IgD-negative memory B cell (primary cell): ENCODE results near the gene UBE3A. TPM values are rescaled to one million over a fixed set of nuclear protein-coding genes. Genes with fewer than 3 reads are reported as not detected.

Experiments
- H3K27ac Mint-ChIP-seq, 3 donors: one replicate each; pipeline ENCODE4 v1.8.0; 2020 to 2022; ENCODE audit warnings: mild to moderate bottlenecking in 3 of 3, mixed read lengths in 3 of 3, moderate library complexity in 1 of 3
- H3K27me3 Mint-ChIP-seq: one replicate; pipeline ENCODE4 v1.8.0; 2021; ENCODE audit warnings: mixed read lengths
- H3K36me3 Mint-ChIP-seq: one replicate; pipeline ENCODE4 v1.8.0; 2020; ENCODE audit warnings: mild to moderate bottlenecking, mixed read lengths
- H3K4me1 Mint-ChIP-seq, 3 donors: one replicate each; pipeline ENCODE4 v1.8.0; 2020 to 2022; ENCODE audit warnings: mixed read lengths in 3 of 3, mild to moderate bottlenecking in 1 of 3
- H3K4me3 Mint-ChIP-seq, 4 donors: one replicate each; pipeline ENCODE4 v1.8.0; 2020 to 2022; ENCODE audit warnings: mild to moderate bottlenecking in 4 of 4, mixed read lengths in 4 of 4, moderate library complexity in 3 of 4
- H3K9me3 Mint-ChIP-seq, 3 donors: one replicate each; pipeline ENCODE4 v1.8.0; 2020 to 2021; ENCODE audit warnings: mixed read lengths in 3 of 3, mild to moderate bottlenecking in 1 of 3
- polyA plus RNA-seq: library from polyadenylated mRNA; unstranded; fragments of 300-500 nt; fragmentation: Illumina TruSeq; gene quantifications from one replicate; pipeline ENCODE4 v1.2.3, GENCODE V29; 2021

The UBE3A gene
- polyA plus RNA-seq, 1 donor from 2014 or later: 102 TPM

DNA sequence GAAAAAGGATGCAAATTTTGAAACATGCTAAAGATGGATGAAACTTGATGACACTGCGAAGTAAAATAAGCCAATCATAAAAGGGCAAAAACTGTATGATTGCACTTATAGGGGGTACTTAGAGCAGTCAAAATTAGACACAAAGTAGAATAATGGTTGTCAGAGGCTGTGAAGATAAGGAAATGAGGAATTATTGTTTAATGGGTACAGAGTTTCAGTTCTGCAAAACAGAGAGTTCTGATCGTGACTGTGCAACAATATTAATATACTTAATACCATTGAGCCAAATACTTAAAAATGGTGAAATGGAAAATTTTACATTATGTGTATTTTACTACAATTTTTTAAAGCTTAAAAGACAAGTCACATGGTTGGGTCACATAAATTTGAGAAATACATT lies 35.1 kb downstream of the UBE3A start:
- Mint-ChIP-seq H3K9me3 (peaks cover 0 to 11% (median 2%) of the 10 kb centered on the region in 3 donors), H3K4me1 (peaks cover 46 to 58% (median 51%) of the 10 kb centered on the region in 3 donors), H3K36me3 (peaks cover 22% of the 10 kb centered on the region), H3K27ac (peak overlapping the region in 1 of 3 donors; percentile 61), H3K27me3 (no peaks in the 10 kb centered on the region), H3K4me3 (peak overlapping the region in 1 of 4 donors; percentile 44)

GRCh38 chr15:25402342-25402741 lies 36.5 kb downstream of the UBE3A start:
- Mint-ChIP-seq H3K27ac (no peak overlapping the region), H3K9me3 (peaks cover 0 to 11% (median 2%) of the 10 kb centered on the region in 3 donors), H3K36me3 (peaks cover 27% of the 10 kb centered on the region), H3K4me1 (peaks cover 42 to 60% (median 48%) of the 10 kb centered on the region in 3 donors), H3K4me3 (peak overlapping the region in 1 of 4 donors; percentile 24), H3K27me3 (no peaks in the 10 kb centered on the region)

DNA sequence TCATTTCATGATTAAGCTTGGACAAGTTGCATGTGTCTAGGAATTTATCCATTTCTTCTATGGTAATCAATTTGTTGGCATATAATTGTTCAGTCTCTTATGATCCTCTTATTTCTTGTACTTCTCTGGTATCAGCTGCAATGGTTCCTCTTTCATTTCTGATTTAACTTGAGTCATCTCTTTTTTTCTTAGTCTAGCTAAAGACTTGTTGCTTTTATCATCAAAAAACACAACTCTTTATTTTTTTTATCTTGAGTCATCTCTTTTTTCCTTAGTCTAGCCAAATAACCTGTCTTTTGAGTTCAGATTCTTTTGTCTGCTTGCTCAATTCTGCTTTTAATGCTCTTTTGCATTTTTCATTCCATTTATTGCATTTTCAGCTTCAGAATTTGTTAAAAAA lies 37.3 kb downstream of the UBE3A start:
- H3K4me3 Mint-ChIP-seq: no peak overlapping the region
- H3K4me1 Mint-ChIP-seq: peaks cover 35 to 54% (median 41%) of the 10 kb centered on the region in 3 donors
- H3K27me3 Mint-ChIP-seq: no peaks in the 10 kb centered on the region
- H3K9me3 Mint-ChIP-seq: peaks cover 0 to 11% (median 2%) of the 10 kb centered on the region in 3 donors
- no peak overlapping the region for H3K27ac Mint-ChIP-seq
- peaks cover 27% of the 10 kb centered on the region for H3K36me3 Mint-ChIP-seq

- Mint-ChIP-seq H3K36me3 (peaks cover 15% of the 10 kb centered on the region), H3K27ac (peak overlapping the region in 2 of 3 donors; percentile 3 to 73), H3K4me3 (no peak overlapping the region), H3K9me3 (no peaks in the 10 kb centered on the region), H3K4me1 (peaks cover 13 to 23% (median 13%) of the 10 kb centered on the region in 3 donors), H3K27me3 (no peaks in the 10 kb centered on the region)
Measured at GRCh38 chr15:25397100-25397499, 41.7 kb downstream of the UBE3A start.

- Mint-ChIP-seq H3K4me1 (peaks cover 5 to 14% (median 6%) of the 10 kb centered on the region in 3 donors), H3K9me3 (no peaks in the 10 kb centered on the region), H3K27me3 (no peaks in the 10 kb centered on the region), H3K4me3 (no peak overlapping the region), H3K36me3 (peaks cover 11% of the 10 kb centered on the region), H3K27ac (no peak overlapping the region)
Measured at GRCh38 chr15:25394898-25395297, 43.9 kb downstream of the UBE3A start.

- Mint-ChIP-seq H3K9me3 (peaks cover 0 to 5% (median 0%) of the 10 kb centered on the region in 3 donors), H3K27me3 (no peaks in the 10 kb centered on the region), H3K4me3 (no peak overlapping the region), H3K4me1 (peaks cover 9 to 20% (median 12%) of the 10 kb centered on the region in 3 donors), H3K27ac (no peak overlapping the region), H3K36me3 (peaks cover 6% of the 10 kb centered on the region)
Measured at GRCh38 chr15:25392806-25393205, 46.0 kb downstream of the UBE3A start.

DNA sequence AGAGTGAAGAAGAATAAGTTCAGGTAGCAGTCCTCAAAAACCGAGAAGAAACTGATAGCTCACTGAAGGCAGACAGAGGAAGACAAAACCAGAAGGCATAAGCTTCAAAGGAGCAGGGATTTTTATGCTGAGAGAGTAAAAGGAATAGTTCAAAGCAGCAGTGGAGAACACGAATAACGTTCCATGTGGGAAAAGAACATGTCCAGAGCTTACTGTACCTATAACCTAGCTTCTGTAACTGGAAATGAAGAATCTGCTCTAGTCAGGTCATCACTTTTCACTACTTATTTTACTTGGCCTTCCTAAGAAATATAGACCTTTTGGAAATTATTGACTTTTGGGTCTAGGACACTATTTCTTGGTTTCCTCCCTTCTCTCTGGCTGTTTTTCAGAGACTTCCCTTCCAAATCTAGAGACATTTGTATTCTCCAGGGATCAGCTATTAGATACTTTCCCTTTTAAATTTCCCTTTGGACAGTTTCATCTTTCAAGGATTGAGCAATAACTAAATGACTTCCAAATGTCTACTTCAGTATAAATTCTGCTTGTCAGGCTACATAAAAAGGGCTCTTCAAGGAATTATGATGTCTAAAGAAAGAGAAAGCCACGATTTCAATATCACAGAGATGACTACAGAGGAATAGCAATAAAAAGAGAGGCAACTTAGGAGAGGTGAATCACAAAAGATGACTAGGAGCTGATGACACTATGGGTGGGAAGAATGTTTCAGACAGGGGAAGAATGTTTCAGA lies 46.7 kb downstream of the UBE3A start:
- H3K36me3 Mint-ChIP-seq: peaks cover 10% of the 10 kb centered on the region
- H3K4me3 Mint-ChIP-seq: no peak overlapping the region
- no peak overlapping the region for H3K27ac Mint-ChIP-seq
- peaks cover 6 to 14% (median 10%) of the 10 kb centered on the region in 3 donors for H3K4me1 Mint-ChIP-seq
- no peaks in the 10 kb centered on the region for H3K27me3 Mint-ChIP-seq
- peaks cover 0 to 6% (median 0%) of the 10 kb centered on the region in 3 donors for H3K9me3 Mint-ChIP-seq

DNA sequence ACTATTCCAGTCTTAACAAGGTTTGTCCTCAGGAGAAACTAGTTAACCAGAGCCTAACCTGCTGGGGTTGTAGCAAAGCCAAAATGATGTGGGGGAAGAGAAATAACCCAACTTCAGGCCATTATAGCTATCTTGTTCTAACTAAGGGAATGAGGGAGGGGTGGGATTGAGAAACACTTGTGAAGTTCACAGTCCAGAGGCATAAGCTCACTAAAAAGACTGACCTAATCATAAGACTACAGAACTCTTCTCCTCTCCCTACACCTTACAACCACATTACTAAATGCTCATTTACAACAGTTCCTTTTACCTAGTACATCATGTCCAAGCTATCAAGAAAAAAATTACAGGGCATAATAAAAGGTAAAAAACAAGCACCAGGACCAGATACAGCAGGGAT lies 52.8 kb downstream of the UBE3A start:
- Mint-ChIP-seq H3K4me3 (no peak overlapping the region), H3K4me1 (peaks cover 9 to 34% (median 19%) of the 10 kb centered on the region in 3 donors)

DNA sequence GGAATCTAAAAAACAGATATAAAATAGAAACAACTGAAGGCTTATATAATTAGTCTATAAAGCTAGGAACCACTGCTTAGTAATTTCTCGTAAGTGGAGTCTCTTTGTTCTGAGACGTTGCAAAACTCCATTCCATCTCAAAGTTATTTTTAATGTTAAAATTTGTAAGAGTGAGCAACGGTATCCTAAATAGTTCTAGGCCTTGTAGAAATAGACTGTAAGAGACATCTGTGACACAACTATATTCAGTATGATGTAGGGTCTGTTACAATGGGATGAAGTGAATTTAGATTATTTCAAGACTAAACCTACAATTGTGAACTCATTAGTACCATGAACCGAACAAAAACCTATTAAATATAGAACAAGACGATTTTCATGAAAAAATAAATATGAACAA lies 57.2 kb downstream of the UBE3A start:
- Mint-ChIP-seq H3K27ac (peak overlapping the region in 1 of 3 donors; percentile 44), H3K9me3 (peaks cover 2 to 4% (median 4%) of the 10 kb centered on the region in 3 donors), H3K27me3 (no peaks in the 10 kb centered on the region), H3K4me3 (no peak overlapping the region), H3K36me3 (peaks cover 19% of the 10 kb centered on the region), H3K4me1 (peaks cover 9 to 31% (median 14%) of the 10 kb centered on the region in 3 donors)

More for the DNA sequence above, 52.8 kb downstream of the UBE3A start:
- Mint-ChIP-seq H3K9me3 (peaks cover 2 to 10% (median 4%) of the 10 kb centered on the region in 3 donors), H3K27ac (no peak overlapping the region), H3K36me3 (peaks cover 28% of the 10 kb centered on the region), H3K27me3 (no peaks in the 10 kb centered on the region)

GRCh38 chr15:25378501-25378901 lies 60.3 kb downstream of the UBE3A start:
- no peaks in the 10 kb centered on the region for H3K27me3 Mint-ChIP-seq

DNA sequence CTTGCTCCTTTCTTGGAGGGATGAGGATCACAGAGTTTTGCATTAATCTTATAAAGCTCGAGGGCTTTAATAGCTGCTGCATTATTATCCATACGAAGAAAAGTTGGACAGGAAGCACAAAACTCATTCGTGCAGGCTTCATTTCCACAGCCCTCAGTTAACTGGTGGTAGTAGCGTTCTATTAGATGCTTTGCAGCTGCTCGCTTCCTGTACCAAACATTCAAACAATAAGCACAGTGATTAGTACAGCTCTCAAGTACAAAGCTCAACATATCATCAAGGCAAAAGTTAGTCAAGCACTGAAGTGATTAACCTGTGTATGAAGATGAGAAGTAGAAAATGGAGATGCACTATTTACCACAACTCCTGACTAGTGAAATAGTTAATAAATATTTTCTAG lies 63.3 kb downstream of the UBE3A start:
- H3K4me1 Mint-ChIP-seq: peaks cover 3 to 12% (median 9%) of the 10 kb centered on the region in 3 donors
- no peak overlapping the region for H3K4me3 Mint-ChIP-seq
- no peaks in the 10 kb centered on the region for H3K27me3 Mint-ChIP-seq
- H3K27ac Mint-ChIP-seq: no peak overlapping the region
- H3K9me3 Mint-ChIP-seq: peaks cover 0 to 3% (median 0%) of the 10 kb centered on the region in 3 donors
- peaks cover 14% of the 10 kb centered on the region for H3K36me3 Mint-ChIP-seq

More at GRCh38 chr15:25378501-25378901, 60.3 kb downstream of the UBE3A start:
- peaks cover 6 to 13% (median 9%) of the 10 kb centered on the region in 3 donors for H3K4me1 Mint-ChIP-seq
- H3K36me3 Mint-ChIP-seq: peaks cover 10% of the 10 kb centered on the region
- H3K9me3 Mint-ChIP-seq: peaks cover 0 to under 1% (median 0%) of the 10 kb centered on the region in 3 donors
- no peak overlapping the region for H3K4me3 Mint-ChIP-seq
- peak overlapping the region in 1 of 3 donors; percentile 73 for H3K27ac Mint-ChIP-seq

DNA sequence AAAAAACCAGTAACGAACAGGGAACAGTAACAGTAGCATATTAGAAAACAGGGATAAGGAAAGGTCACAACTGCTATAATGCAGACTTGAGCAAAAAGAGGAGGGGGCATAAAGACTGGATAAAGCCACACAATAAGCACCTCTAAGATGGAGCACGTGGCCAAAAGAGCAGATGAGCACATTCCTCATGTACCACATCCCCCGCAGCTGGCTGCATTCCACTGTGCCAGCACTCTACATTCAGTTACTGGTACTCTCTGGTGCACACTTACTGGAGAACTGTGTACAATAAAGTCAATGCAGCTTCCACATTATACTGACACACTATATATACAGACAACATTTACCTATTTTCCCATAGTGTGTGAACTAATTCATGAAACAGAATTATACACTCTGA lies 64.7 kb downstream of the UBE3A start:
- H3K27me3 Mint-ChIP-seq: no peaks in the 10 kb centered on the region
- no peak overlapping the region for H3K4me3 Mint-ChIP-seq
- H3K27ac Mint-ChIP-seq: no peak overlapping the region
- peaks cover 0 to 3% (median 0%) of the 10 kb centered on the region in 3 donors for H3K9me3 Mint-ChIP-seq
- peaks cover 15% of the 10 kb centered on the region for H3K36me3 Mint-ChIP-seq
- peaks cover 3 to 9% (median 7%) of the 10 kb centered on the region in 3 donors for H3K4me1 Mint-ChIP-seq

- peaks cover 0 to 3% (median 0%) of the 10 kb centered on the region in 3 donors for H3K9me3 Mint-ChIP-seq
- H3K4me1 Mint-ChIP-seq: peaks cover 0 to 5% (median 3%) of the 10 kb centered on the region in 3 donors
- no peak overlapping the region for H3K27ac Mint-ChIP-seq
- no peak overlapping the region for H3K4me3 Mint-ChIP-seq
- peaks cover 17% of the 10 kb centered on the region for H3K36me3 Mint-ChIP-seq
- H3K27me3 Mint-ChIP-seq: no peaks in the 10 kb centered on the region
Measured at GRCh38 chr15:25372298-25372697, 66.5 kb downstream of the UBE3A start.

GRCh38 chr15:25368850-25369249 lies 70.0 kb downstream of the UBE3A start:
- Mint-ChIP-seq H3K27me3 (no peaks in the 10 kb centered on the region), H3K27ac (no peak overlapping the region), H3K9me3 (peaks cover 0 to 3% (median 0%) of the 10 kb centered on the region in 3 donors), H3K4me1 (peaks cover 3 to 8% (median 5%) of the 10 kb centered on the region in 3 donors), H3K36me3 (peaks cover 17% of the 10 kb centered on the region), H3K4me3 (no peak overlapping the region)

DNA sequence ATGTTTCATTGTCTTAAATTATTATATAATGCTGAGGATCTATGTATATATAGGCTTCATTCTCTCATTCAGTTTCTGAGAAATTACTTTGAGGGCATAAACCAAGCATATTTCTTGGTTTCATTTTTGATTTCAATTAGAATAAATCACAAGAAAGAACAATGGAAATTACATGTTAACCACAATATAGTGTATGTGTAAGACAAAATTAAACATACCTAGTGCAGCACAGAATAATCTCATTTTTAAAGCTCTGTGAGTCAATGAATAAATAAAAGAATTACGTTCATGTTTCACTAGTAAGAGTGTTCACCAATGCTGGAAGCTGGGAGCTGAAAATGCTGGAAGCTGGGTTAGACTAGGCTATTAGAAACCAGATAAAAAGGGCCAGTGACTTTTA lies 72.8 kb downstream of the UBE3A start:
- H3K36me3 Mint-ChIP-seq: peaks cover 14% of the 10 kb centered on the region
- no peaks in the 10 kb centered on the region for H3K27me3 Mint-ChIP-seq
- H3K9me3 Mint-ChIP-seq: peaks cover 0 to 3% (median 0%) of the 10 kb centered on the region in 3 donors
- peak overlapping the region in 2 of 3 donors; percentile 12 to 35 for H3K27ac Mint-ChIP-seq
- H3K4me3 Mint-ChIP-seq: no peak overlapping the region
- H3K4me1 Mint-ChIP-seq: peaks cover 3 to 5% (median 5%) of the 10 kb centered on the region in 3 donors
